Cerebellar nuclear complex (tissue), 1 donor: Measurements from ENCODE around the gene KLF15.

Experiments used
- DNase-seq, 2 experiments: peaks; one replicate each; lab custom pipeline; 2025; lab: John Stamatoyannopoulos, UW

The KLF15 gene

DNA sequence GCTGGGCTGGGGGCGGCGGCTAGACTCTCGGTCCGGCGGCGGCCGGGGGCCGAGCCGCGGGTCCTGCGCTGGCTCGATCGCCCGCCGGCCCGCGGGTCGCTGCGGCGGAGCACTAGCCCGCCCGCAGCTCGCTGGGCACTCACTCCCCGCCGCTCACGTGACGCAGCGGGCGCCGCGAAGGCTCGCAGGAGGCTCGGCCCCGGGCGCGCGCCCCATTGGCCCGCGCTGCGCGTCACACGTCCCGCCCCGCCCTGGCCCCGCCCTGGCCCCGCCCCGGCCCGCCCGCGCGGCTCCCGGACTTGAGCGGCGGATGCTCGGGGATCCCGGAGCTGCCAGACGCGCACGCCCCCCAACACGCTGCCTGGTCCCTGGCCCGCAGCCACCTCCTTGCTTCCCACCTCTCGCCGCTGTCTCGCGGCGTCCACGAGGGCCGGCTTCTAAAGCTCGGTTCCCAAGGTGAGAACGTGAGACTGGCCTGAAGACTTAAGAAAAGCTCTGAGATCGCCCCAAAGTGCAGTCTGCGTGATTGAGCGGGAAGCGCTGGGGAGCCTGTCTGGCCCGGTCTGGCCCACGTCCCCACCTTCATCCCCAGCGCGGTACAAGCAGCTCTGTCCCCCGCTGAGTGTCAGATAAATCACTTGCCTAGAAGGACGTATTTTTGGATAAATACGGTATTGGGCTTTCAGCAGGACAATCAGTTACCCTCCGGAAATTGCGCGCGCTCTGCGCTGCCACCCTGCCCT lies at the start of gene KLF15:
Gene KLF15, minus strand, starts transcription at position 114 of the 743 bp plus-strand sequence. CDS start 4,486 bp downstream, outside the sequence.
- DNase-seq: peak in 1 of 2 experiments; percentile 70

DNA sequence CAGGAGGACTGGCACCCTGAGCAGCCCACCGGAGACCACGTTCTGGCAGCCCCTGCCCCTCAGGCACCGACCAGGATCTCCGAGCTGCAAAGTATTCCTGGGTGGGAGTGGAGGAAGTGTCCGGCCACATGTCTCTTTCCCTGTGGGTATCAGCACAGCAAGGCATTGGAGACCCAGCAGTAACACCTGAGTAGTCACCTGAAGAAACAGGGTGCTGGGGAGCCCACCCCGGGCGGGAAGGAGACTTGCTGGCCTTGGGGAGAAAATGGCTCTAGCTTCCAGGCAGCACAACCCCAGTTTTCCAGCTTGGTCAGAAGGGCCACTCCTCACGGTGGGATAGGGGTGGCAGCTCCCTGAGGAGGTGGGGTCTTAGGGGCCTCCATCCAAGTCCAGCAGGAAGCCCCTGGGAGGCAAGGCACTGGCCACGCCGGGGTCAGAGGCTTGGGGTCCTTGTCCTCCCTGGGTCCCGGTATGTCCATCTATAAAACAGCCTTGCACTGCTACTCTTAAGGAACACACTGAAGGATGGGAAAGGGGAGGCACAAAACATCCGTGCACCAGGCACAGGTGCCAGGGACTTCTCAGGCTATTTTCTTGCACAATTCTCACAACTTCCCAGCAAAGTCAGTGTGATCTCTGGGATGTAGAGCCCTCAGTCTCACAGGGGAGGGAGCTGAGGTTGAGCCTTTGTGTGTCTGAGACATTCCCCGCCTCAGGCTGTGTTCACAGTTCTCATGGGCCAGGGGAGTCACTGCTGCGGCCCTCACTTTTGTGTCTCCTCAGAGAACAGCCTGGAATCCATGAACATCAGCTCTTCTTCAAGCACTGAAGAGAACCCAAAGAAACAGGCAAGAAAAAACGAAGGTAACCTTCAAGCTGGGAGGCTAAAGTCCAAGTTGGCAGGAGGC lies 49.4 kb upstream of the KLF15 start:
- DNase-seq: no peak

DNA sequence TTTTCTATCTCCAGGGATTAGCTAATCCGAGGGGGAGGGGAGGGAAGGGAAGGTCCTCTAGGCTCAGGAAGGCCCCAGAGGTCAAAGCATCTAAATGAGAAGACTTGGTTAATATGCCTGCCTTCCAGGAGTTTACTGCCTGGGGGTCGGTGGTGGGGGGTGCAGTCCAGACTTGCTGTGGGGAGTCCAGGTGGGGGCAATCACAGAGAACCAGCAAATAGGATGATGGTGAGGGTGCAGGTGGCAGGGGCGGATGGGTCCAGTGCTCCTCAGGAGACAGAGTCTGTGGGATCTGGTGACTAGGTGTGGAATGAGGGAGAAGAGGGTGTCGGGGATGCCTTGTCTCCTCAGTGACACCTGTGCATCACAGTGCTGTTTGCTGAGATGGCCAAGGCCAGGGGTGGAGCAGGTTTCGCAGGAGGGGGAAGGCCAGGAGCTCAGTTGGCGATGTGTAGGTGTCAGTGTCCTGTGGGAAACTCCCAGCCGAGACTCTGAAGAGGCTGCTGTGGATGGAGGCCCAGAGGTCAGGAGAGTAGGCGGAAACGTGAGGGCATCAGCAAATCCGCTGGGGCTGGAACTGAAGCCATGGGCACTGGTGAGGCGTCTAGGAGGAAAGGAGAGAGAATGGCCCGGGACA lies 45.6 kb upstream of the KLF15 start:
- no peak for DNase-seq

DNA sequence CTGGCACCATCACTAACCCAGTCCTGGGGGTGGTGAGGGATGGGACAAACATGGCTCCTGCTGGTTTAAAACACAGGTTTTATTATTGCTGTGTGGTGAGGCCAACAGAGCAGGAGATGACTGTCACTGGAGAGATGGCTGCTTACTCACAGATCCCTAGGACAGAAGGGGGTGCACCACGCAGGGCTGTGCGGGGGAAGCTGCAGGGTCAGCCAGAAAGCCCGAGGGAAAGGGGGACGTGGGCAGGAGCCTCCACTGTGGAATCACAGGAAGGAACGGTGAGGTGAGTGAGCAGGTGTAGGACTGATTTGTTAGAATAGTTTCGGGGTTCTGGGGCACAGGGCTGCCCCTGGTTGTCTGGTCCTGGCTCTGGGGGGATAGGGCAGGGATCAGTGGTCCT lies 45.0 kb upstream of the KLF15 start:
- DNase-seq: no peak

DNA sequence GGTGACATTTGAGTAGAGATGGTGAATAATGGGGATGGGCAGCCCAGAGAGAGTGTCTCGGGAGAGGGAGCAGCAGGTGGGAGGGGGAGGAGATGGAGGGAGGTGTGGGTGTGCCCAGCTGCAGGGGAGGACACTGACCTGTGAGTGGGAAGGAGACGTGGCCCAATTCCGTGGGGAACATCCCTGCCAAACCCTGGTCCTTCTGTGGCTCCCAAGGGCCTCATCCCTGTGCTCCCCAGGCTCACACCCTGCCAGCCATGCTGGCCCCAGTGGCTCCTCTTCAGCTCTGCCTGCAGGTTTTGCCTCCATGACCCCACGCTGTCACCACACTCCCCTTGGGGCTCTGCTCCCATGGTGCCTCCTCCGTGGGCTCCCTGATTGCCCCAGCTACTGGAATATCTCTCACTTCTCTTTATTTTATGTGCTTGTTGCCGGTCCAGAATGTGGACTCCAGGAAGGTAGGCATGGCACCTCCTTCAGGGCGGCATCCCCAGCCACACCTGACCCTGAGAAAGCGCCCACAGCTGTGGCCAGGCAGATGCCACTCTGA lies 44.5 kb upstream of the KLF15 start:
- DNase-seq: no peak

DNA sequence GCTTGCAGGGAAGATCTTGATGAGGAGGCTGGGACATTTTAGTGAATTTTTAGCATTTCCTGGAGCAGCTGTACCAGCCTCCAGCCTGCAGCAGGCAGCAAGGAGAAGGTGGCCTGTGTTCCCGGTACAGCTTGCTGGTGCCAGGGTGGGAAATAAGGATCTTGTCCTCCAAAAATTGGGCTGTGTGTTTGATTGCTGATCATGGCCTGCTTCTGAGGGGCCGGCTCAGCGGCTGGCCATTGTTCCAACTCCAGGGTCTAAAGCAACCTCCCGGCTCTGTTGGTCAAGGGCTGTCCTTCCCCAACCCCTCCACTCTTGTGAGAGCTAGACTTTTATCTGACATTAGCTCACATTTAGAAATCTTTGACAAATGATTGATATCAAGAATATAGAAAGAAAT lies 42.5 kb upstream of the KLF15 start:
- no peak for DNase-seq

DNA sequence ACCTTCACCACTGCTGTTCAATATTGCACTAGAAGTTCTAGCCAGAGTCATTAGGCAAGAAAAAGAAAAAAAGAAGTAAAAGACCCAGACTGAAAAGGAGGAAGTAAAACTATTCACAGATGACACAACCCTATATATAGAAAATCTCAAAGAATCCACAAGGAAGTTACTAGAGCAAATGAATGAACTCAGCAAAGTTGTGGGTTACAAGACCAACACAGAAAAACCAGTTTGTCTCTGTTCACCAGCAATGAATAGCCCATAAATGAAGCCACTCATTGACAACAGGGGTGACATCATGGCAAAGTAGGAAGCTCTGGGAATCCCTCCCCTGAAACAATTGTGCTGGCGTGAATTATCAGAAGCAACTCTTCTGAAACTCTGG lies 42.1 kb upstream of the KLF15 start:
- no peak for DNase-seq

DNA sequence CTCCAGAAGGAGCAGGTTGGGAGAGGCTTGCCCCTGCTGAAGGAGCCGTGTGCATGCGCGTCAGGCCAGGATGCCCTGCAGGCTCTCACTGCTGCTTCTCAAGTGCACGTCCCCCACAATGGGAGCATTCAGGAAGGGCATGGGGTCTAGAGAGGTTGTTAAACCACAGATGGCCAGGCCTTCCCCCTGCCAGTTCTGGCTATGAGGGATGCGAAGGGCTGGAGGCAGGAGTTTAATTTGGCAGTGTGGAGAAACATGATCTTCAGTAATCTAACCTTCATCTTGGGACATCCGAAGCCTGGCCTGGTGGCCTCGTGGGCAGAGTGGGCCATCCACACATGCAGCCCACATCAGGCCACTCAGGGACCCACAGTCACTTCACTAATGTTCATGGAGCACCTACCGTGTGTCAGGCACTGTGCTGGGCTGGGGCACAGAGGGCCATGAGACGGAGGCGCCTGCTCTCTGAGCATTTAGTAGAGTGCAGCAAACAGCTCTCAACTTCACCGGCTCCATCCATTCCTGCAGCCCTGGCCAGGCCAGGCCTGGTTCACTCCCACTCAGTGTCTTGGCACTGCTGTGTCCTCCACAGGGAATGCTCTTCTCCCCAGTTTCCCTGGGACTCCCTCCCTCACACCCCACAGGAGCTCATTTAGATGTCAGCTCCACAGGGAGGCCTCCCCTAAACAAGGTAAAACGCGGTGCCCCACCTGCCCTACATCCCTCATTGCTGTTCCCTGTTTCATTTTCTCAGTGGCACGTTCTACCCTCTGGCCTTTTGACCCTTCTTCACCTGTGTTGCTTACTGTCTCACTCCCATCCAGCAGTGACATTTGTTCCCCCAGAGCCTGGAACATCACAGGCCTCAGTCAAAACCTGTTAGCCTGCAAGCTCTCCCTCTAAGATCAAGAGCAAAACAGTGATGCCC lies 41.5 kb upstream of the KLF15 start:
- DNase-seq: no peak

DNA sequence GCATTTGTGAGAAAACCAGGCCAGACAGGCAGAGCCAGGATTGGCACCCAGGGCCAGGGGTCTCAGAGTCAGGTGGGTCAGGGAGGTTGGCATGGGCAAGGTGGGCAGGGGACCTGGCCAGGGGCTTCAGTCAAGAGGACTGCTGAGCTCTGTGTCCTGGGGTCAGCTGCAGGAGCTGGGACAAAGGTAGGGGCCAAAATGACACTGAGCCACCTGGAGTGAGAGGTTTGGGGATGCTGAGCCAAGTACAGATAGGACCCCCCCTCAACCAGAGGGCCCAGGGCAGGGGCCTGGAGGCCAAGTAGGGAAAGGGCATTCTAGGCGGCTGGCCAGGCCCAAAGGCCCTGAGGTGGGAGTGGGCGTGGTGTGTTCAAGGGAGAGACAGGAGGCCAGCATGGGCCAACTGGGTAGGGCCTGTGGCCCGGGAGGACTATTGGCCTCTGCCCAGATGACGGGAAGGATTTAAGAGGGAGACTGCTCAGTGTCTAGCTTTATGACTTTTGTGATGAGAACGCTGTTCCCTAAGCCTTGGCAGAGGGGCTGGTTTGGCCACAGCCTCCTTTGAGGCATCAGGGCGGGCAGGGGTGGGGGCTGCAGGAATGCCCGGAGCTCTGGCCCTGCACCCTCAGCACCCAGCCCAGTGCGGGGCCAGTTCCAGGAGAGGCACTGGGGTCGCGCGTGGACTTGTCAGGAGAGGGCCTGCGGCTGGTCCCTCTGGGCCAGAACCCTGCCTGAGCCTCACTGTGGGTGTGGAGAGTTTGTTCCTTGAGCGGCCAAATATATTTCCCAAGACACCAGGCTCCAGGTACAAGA lies 40.6 kb upstream of the KLF15 start:
- DNase-seq: no peak

DNA sequence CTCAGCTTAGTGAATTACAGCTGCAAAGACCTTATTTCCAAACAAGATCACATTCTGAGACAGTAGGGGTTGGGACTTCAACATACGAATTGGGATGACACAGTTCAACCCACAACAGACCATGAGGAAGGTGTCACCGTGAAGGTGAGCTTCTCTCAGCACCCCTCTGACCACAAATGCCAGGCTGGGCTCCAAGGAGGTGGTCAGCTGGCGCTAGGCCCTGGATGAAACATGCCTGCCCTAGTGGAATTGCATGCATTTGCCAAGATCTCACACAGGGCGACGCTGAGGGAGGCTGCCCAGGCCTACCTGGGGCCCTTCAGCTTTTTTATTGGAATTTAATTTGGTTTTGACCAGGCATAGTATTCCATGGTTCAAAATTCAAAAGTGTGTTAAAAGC lies 39.3 kb upstream of the KLF15 start:
- DNase-seq: no peak

DNA sequence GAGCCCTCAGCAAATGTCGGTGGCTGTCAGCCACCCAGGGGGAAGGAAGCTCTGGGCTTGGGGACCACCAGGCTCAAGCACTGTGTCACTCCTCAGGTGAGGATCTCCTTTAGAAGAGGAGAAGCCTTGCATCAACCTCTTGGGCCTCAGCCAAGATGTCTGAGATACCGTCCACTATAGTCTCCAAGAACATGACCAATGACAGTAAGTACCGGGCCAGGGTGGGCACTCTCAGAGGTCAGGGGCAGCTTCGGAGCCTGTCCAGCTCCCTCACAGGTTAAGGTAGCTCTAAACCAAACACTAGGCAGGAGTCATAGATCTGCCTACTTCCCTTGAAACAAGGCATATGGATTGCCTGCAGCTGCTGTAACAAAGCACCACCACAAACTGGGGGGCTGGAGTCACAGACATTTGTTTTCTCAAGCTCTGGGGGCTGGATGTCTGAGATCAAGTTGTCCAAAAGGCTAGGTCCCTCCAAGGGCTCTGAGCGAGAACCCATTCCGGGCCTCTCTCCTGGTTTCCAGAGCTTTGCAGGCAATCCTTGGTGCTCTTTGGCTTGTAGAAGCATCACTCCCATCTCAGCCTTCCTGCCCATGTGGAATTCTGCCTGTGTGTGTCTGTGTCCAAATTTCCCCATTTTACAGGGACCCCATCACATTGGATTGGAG lies 38.8 kb upstream of the KLF15 start:
- no peak for DNase-seq

DNA sequence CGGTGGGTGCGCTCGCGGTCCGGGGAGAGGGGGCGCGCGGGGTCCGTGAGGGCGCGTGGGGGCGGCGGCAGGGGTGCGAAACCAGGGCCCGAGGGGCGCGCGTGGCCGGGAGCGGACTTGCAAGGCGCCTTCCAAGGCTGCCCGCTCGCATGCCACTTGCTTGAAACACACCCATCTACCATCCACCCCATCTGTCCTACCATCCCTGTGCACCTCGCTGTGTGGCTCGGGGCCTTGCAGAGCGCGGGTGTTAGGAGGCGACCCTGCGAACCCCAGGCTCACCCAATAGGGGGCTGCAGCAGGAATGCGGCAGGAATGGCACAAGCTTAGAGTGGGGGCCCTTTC lies 37.7 kb upstream of the KLF15 start:
- no peak for DNase-seq

DNA sequence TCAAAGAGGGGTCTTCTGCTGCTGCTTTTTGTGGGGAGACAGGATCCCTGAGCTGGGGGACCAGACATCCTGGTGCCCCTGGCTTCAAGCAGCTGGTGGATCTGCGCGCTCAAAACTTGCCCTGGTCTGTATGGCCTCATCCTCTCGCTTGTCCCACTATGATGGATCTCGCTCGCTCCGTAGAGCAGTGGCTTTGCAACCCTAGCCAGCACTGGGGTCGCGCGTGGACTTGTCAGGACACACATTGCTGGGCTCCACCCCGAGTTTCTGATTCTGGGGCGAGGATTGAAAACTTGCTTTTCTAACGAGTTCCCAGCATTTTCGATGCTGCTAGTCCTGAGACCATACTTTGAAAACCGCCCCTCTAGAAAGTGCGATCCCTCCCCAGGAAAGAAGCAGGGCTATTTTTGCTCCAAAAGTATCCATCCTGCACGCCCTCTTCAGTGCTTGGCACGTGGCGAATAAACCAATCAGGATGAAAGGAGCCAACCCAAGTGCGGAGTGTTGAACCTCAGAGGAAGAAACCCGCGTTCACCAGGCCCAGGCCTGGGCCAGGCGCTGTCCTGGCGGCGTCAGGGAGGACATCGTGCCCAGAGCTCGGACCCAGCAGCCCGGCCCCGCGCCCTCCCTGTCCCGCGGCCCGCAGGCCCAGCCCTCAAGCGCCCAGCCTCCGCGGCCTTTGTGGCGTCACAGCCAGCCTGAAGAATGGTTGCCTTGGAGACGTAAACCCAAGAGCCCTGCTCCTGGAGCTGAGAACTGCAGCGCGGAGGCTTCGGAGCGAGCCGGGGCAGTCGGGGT lies 37.2 kb upstream of the KLF15 start, which contains the start of gene CFAP100:
Gene CFAP100, plus strand, starts transcription at position 731 of the 798 bp plus-strand sequence. CDS start 1,092 bp downstream, outside the sequence.
- no peak for DNase-seq

DNA sequence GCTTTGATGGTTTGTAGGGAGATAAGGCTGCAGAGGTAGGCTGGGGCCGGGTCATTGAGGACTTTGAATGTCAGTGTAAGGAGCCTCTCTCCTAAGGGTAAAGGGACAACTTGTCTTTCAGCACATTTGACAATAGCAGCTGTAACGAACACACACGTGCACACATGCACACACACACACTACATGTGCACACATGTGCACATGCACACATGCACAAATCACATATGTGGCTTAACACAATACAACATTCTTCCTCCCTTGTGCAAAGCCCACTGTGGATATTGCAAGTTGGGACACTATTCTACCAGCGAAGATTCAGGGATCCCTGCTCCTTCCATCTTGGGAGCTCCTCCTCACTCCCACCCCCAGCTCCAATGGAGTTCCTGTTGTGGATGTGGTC lies 36.4 kb upstream of the KLF15 start:
- DNase-seq: no peak

DNA sequence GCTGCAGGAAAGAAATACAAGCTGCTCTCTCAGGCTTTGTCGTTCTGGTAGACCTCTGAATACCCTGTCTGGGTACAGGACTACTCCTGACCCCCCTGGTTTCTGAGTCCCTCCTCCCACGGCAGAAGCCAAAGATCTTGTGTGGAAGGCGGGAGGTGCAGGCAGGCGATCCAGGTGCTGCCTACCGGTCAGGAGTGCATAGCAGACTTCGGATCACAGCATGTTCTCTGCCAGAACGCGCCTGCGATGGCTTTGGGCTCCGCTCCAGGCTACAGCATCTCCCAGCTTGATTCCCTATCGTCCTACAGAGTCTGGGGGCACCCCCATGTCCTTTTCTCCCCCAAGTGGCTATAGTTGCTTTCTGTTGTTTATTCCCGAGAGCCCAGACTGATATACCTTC lies 35.0 kb upstream of the KLF15 start:
- no peak for DNase-seq

DNA sequence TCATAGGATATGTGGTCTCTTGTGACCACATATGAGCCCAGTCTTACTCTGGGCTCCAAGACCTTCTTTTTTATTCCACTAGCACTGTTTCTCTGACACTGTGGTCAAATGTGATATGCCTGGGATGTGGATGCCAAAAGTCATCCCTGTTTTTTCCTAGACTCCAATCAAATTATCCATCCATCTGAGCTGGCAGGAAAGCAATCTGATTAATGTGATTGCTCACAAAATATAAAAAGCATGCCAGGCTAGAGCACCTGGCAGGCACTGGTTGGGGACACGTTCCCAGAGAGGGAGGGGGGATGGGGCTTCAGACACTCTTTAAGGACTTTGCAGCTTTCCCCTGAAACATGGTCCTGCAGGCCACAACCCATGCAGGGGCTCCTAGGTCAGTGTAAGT lies 34.4 kb upstream of the KLF15 start:
- no peak for DNase-seq

DNA sequence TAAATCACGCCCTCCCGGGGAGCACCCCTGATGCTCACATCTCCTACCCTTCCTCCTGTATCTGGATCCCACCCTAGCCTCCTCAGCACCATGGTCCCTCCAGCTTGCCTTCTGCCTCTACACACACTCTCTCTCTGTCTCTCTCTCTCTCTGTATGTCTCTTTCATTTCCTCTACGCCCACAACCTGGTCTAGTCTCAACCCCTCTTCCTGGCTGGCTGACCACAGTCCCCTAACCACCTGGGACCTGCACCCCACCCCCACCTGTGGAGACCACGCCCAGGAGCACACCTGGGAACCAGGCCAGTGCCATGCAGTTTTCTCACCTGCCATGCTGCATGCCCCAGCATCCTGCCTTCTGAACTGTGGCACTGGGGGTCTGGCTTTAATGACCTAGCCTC lies 33.5 kb upstream of the KLF15 start:
- no peak for DNase-seq

DNA sequence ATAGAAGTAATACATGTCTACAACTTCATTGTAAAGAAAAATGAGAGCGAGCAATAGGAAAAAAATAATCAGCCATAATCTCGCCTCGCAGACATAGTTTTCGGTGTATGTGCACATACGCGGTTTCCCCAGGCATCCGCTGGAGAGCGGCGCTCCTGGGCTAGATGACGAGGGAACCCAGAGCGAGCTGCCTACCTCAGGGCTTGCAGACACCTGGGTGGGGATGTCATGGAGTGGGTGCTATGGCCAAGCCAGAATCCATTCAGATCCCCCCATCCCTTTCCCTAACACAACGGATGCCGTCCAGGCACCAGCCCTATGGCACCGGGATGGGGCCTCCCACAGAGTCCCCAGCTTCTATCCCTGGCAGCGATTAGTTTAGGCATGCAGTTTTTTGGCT lies 33.0 kb upstream of the KLF15 start:
- no peak for DNase-seq

DNA sequence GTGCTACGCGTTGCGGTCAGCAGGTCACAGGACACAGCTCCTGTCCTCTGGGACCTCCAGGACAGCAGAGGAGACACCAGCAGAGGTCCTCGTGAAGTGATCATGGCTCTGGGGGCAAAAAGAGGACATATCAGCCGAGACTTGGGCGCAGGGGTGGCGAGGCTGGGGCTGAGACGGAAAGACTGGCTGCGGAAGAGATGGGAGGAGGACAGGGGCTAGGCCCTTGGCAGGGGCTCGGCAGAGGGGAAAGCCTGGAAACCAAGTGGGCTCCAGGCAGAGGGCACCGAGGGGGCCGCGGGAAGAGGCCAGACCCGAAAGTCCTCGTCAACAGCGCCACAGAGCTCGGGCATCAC lies 32.6 kb upstream of the KLF15 start:
- DNase-seq: no peak
